ENCODE results near the gene ZNF28.

GRCh38 chr19:52809801-52810200 is 11.6 kb downstream of the ZNF28 start:
- TF ChIP-seq MYBL2 (CRISPR knock-in tag; IDR thresholded peaks at IDR 0.05), result no peak
- TF ChIP-seq E2F5 (CRISPR knock-in tag; IDR thresholded peaks at IDR 0.05), result no peak
- TF ChIP-seq CTCF (IDR thresholded peaks at IDR 0.05), result no peak
- no peak for TF ChIP-seq JUN (CRISPR knock-in tag; IDR thresholded peaks at IDR 0.05)
- no peak for TF ChIP-seq ZNF396 (CRISPR knock-in tag; IDR thresholded peaks at IDR 0.05; ENCODE audit: borderline replicate concordance)
- no peak for TF ChIP-seq CREB1 (CRISPR knock-in tag; IDR thresholded peaks at IDR 0.05)
- no peak for TF ChIP-seq FOXJ3 (CRISPR knock-in tag; IDR thresholded peaks at IDR 0.05; ENCODE audit: borderline replicate concordance)
- TF ChIP-seq PREB (CRISPR knock-in tag; IDR thresholded peaks at IDR 0.05; ENCODE audit: borderline replicate concordance), result no peak
- TF ChIP-seq GABPB1 (CRISPR knock-in tag; IDR thresholded peaks at IDR 0.05), result no peak
